ENCODE measurements around the gene PFKL.

The PFKL gene

DNA sequence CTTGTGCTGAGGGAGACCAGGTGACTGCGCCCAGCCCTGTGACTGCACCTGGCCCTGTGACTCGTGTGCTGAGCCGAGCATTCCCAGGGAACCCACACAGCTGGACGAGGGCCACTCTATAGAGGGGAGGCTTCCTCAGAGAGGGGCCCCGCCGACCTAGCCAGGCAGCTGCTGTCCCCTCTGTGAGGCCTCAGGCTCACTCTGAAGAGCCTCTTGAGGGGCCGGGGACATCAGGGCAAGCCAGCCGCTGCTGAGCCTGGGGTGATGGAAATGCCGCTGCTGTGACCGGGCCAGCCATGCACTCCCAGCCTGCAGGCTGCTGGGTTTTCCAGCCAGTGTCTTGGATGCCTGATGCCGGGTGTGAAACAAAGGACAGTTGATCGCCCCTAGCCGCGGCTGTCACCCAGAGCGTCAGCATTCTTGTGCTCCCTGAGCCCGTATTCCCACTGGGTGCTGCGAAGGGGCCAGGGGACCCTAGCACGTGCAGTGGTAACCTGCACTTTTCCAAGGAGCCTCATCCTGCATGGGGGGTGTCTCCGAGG, 17.5 kb downstream of the PFKL start:
- no peak overlapping the region for H3K9ac ChIP-seq (ENCODE audit: low read depth, low read length)
- H3K27me3 ChIP-seq (ENCODE audit: insufficient read depth, low read length, poor library complexity) = no peaks in the 10 kb centered on the region
- H4K20me1 ChIP-seq (ENCODE audit: insufficient read depth, low read length) = peaks cover 45% of the 10 kb centered on the region
- H3K4me1 ChIP-seq (ENCODE audit: insufficient read depth, low read length) = no peaks in the 10 kb centered on the region
- H3K4me2 ChIP-seq (ENCODE audit: insufficient read depth, low read length) = no peak overlapping the region
- H3K4me3 ChIP-seq (ENCODE audit: low read depth in 1 of 2, low read length in 2 of 2) = no peak overlapping the region
- no peak for DNase-seq
- no peaks in the 10 kb centered on the region for H3K9me3 ChIP-seq (ENCODE audit: insufficient read depth, low read length, severe bottlenecking)
- ATAC-seq (ENCODE audit: insufficient read depth, low read depth) = no peak
- TF ChIP-seq, protein P1, sequence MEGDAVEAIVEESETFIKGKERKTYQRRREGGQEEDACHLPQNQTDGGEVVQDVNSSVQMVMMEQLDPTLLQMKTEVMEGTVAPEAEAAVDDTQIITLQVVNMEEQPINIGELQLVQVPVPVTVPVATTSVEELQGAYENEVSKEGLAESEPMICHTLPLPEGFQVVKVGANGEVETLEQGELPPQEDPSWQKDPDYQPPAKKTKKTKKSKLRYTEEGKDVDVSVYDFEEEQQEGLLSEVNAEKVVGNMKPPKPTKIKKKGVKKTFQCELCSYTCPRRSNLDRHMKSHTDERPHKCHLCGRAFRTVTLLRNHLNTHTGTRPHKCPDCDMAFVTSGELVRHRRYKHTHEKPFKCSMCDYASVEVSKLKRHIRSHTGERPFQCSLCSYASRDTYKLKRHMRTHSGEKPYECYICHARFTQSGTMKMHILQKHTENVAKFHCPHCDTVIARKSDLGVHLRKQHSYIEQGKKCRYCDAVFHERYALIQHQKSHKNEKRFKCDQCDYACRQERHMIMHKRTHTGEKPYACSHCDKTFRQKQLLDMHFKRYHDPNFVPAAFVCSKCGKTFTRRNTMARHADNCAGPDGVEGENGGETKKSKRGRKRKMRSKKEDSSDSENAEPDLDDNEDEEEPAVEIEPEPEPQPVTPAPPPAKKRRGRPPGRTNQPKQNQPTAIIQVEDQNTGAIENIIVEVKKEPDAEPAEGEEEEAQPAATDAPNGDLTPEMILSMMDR (IDR thresholded peaks at IDR 0.05; ENCODE audit: borderline replicate concordance, extremely low read depth, low read length, poor library complexity, severe bottlenecking) = no peak
- TF ChIP-seq EZH2 (IDR thresholded peaks at IDR 0.05; ENCODE audit: borderline replicate concordance, low read depth, low read length, severe bottlenecking) = no peak
- no peak overlapping the region for H2AFZ ChIP-seq (ENCODE audit: low read depth, low read length)
- no peaks in the 10 kb centered on the region for H3K79me2 ChIP-seq (ENCODE audit: insufficient read depth, low read length)
- peaks cover 89% of the 10 kb centered on the region for H3K36me3 ChIP-seq (ENCODE audit: insufficient read depth, low read length)
- H3K27ac ChIP-seq (ENCODE audit: low read length) = no peak overlapping the region

DNA sequence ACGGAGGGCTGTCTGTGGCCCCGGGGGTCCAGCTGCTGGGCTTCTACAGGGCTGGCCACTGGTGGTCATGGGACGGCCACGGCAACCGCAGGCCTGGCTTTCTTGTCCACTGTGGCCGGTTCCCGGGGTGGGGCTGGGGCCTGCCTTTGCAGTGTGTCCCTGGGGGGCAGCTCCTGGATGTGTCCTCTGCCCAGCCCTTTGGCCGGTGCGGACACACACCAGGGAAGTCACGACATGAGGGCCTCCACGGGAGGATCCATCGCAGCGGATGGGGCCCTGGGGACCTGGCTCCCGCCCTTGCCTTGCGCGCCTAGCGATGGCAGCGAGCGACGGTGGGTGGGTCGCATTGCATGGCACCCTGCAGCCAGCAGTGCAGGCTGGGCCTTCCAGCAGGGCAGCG, 18.0 kb downstream of the PFKL start:
- H3K36me3 ChIP-seq (ENCODE audit: insufficient read depth, low read length) = peaks cover 89% of the 10 kb centered on the region
- TF ChIP-seq, protein P1 (IDR thresholded peaks at IDR 0.05; ENCODE audit: borderline replicate concordance, extremely low read depth, low read length, poor library complexity, severe bottlenecking) = no peak
- TF ChIP-seq EZH2 (IDR thresholded peaks at IDR 0.05; ENCODE audit: borderline replicate concordance, low read depth, low read length, severe bottlenecking) = no peak
- H3K27me3 ChIP-seq (ENCODE audit: insufficient read depth, low read length, poor library complexity) = no peaks in the 10 kb centered on the region
- H3K4me1 ChIP-seq (ENCODE audit: insufficient read depth, low read length) = no peaks in the 10 kb centered on the region
- H3K4me3 ChIP-seq (ENCODE audit: low read depth in 1 of 2, low read length in 2 of 2) = no peak overlapping the region
- no peak overlapping the region for H3K27ac ChIP-seq (ENCODE audit: low read length)
- ATAC-seq (ENCODE audit: insufficient read depth, low read depth) = no peak
- H3K79me2 ChIP-seq (ENCODE audit: insufficient read depth, low read length) = no peaks in the 10 kb centered on the region
- H3K4me2 ChIP-seq (ENCODE audit: insufficient read depth, low read length) = no peak overlapping the region
- no peaks in the 10 kb centered on the region for H3K9me3 ChIP-seq (ENCODE audit: insufficient read depth, low read length, severe bottlenecking)
- H2AFZ ChIP-seq (ENCODE audit: low read depth, low read length) = no peak overlapping the region
- H3K9ac ChIP-seq (ENCODE audit: low read depth, low read length) = no peak overlapping the region
- peaks cover 46% of the 10 kb centered on the region for H4K20me1 ChIP-seq (ENCODE audit: insufficient read depth, low read length)
- no peak for DNase-seq

DNA sequence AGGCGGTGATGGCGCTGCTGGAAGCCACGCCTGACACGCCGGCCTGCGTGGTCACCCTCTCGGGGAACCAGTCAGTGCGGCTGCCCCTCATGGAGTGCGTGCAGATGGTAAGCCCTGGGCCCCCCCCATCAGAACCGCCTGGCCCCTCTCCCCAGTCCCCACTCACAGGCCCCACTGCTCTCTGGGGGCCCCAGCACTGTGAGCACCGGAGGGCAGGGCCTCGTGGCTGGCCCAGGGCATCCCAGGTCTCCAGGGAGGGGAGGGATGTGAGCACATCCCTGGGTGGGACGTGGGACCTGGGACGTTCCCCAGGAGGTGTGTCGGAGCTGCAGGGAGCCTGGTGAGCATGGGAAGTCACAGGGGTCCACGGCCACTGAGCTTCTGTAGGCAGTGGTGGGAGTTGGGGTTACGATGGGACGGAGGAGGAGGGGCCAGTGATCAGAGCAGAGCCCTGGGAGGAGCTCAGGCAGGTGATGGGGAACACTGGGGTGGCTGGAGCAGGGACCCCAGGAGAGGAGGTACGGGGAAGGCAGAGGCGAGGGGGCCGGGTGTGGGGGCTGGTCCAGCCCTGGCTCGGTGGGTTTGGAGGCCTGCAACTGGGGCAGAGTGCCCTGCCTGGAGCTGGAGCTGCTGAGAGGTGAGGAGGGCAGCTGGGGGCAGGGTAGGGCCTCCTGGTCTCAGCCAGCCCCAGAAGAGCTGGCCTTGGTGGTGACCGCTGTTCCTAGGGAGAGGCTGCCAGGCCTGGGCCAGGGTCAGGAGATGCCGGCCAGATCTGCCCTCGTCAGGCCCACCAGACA, 18.8 kb downstream of the PFKL start:
- TF ChIP-seq, protein P1 (IDR thresholded peaks at IDR 0.05; ENCODE audit: borderline replicate concordance, extremely low read depth, low read length, poor library complexity, severe bottlenecking) = no peak
- TF ChIP-seq EZH2 (IDR thresholded peaks at IDR 0.05; ENCODE audit: borderline replicate concordance, low read depth, low read length, severe bottlenecking) = no peak
- Histone ChIP-seq H3K4me1 (ENCODE audit: insufficient read depth, low read length) (no peaks in the 10 kb centered on the region), H3K79me2 (ENCODE audit: insufficient read depth, low read length) (no peaks in the 10 kb centered on the region), H4K20me1 (ENCODE audit: insufficient read depth, low read length) (peaks cover 41% of the 10 kb centered on the region), H3K4me2 (ENCODE audit: insufficient read depth, low read length) (no peak overlapping the region), H3K9ac (ENCODE audit: low read depth, low read length) (no peak overlapping the region), H3K27me3 (ENCODE audit: insufficient read depth, low read length, poor library complexity) (no peaks in the 10 kb centered on the region), H2AFZ (ENCODE audit: low read depth, low read length) (no peak overlapping the region), H3K4me3 (ENCODE audit: low read depth in 1 of 2, low read length in 2 of 2) (no peak overlapping the region), H3K27ac (ENCODE audit: low read length) (no peak overlapping the region), H3K36me3 (ENCODE audit: insufficient read depth, low read length) (peaks cover 89% of the 10 kb centered on the region), H3K9me3 (ENCODE audit: insufficient read depth, low read length, severe bottlenecking) (no peaks in the 10 kb centered on the region)
- ATAC-seq (ENCODE audit: insufficient read depth, low read depth) (no peak), DNase-seq (no peak)
